Epithelial cell of prostate (primary cell): Measurements from ENCODE around the gene SLC16A2.
"Not testable (repeated sequence)": the region's sequence is repeated elsewhere in the genome, so short reads cannot be mapped to it uniquely, and the experiment has no call there.

Source experiments
- DNase-seq: peaks from one replicate; pipeline ENCODE4 v3.0.0-alpha.2; 2011; ENCODE audit warnings: low read depth, low spot score
- H3K27ac ChIP-seq: fragments of 450-650 bp; 2 replicates; pipeline ENCODE4 v1.5.1; 2017; ENCODE audit warnings: mild to moderate bottlenecking

The SLC16A2 gene

GRCh38 chrX:74438764-74439163 is 17.5 kb downstream of the SLC16A2 start:
- no peak for DNase-seq
- no peak overlapping the region for H3K27ac ChIP-seq

- no peak for DNase-seq
- no peak overlapping the region for H3K27ac ChIP-seq
Observed at GRCh38 chrX:74445099-74445498, 23.8 kb downstream of the SLC16A2 start.

GRCh38 chrX:74446876-74447275 is 25.6 kb downstream of the SLC16A2 start:
- H3K27ac ChIP-seq: peak overlapping the region; percentile 55
- no peak for DNase-seq

- peak overlapping the region; percentile 95 for H3K27ac ChIP-seq
- DNase-seq: no peak
Observed at GRCh38 chrX:74448669-74449068, 27.4 kb downstream of the SLC16A2 start.

GRCh38 chrX:74449322-74449936 is 28.1 kb downstream of the SLC16A2 start:
- no peak for DNase-seq
- peak overlapping the region; percentile 95 for H3K27ac ChIP-seq

- peak; percentile 66 for DNase-seq
- H3K27ac ChIP-seq: peak overlapping the region; percentile 95
Observed at GRCh38 chrX:74449937-74450330, 28.6 kb downstream of the SLC16A2 start.

GRCh38 chrX:74450803-74451449 is 29.6 kb downstream of the SLC16A2 start:
- H3K27ac ChIP-seq: peak overlapping the region; percentile 95
- peak; percentile 73 for DNase-seq

- H3K27ac ChIP-seq: peak overlapping the region; percentile 95
- no peak for DNase-seq
Observed at GRCh38 chrX:74451450-74452198, 30.3 kb downstream of the SLC16A2 start.

GRCh38 chrX:74452199-74452481 is 30.8 kb downstream of the SLC16A2 start:
- DNase-seq: no peak
- peak overlapping the region; percentile 95 for H3K27ac ChIP-seq

GRCh38 chrX:74453178-74453577 is 31.9 kb downstream of the SLC16A2 start:
- peak overlapping the region; percentile 95 for H3K27ac ChIP-seq
- DNase-seq: peak; percentile 22

GRCh38 chrX:74454233-74454632 is 32.9 kb downstream of the SLC16A2 start:
- H3K27ac ChIP-seq, DNase-seq: not testable (repeated sequence)

- no peak for DNase-seq
- H3K27ac ChIP-seq: no peak overlapping the region
Observed at GRCh38 chrX:74458736-74459135, 37.4 kb downstream of the SLC16A2 start.

- no peak for DNase-seq
- no peak overlapping the region for H3K27ac ChIP-seq
Observed at GRCh38 chrX:74461384-74461783, 40.1 kb downstream of the SLC16A2 start.

- no peak for DNase-seq
- no peak overlapping the region for H3K27ac ChIP-seq
Observed at GRCh38 chrX:74464722-74465121, 43.4 kb downstream of the SLC16A2 start.

GRCh38 chrX:74465424-74465823 is 44.1 kb downstream of the SLC16A2 start:
- H3K27ac ChIP-seq: no peak overlapping the region
- DNase-seq: no peak

- no peak for DNase-seq
- no peak overlapping the region for H3K27ac ChIP-seq
Observed at GRCh38 chrX:74467656-74468055, 46.4 kb downstream of the SLC16A2 start.

- DNase-seq: not testable (repeated sequence)
Observed at GRCh38 chrX:74473116-74473515, 51.8 kb downstream of the SLC16A2 start.

GRCh38 chrX:74490247-74490646 is 69.0 kb downstream of the SLC16A2 start:
- DNase-seq: no peak
- H3K27ac ChIP-seq: no peak overlapping the region

More at GRCh38 chrX:74473116-74473515, 51.8 kb downstream of the SLC16A2 start:
- not testable (repeated sequence) for H3K27ac ChIP-seq

- H3K27ac ChIP-seq: no peak overlapping the region
- no peak for DNase-seq
Observed at GRCh38 chrX:74492720-74493201, 71.5 kb downstream of the SLC16A2 start.

GRCh38 chrX:74493806-74494205 is 72.5 kb downstream of the SLC16A2 start:
- H3K27ac ChIP-seq: no peak overlapping the region
- DNase-seq: no peak

- no peak overlapping the region for H3K27ac ChIP-seq
- no peak for DNase-seq
Observed at GRCh38 chrX:74498924-74499323, 77.6 kb downstream of the SLC16A2 start.
